Right renal pelvis (tissue), 4 donors: Measurements from ENCODE around the gene UTF1. TPM values are rescaled to one million over a fixed set of nuclear protein-coding genes. Genes with fewer than 3 reads are reported as not detected.

Experiments used
- DNase-seq, 4 donors: peaks; one replicate each; pipeline ENCODE4 v3.0.0-alpha.2; 2013; ENCODE audit warnings: low read depth in 4 of 4, low spot score in 3 of 4, missing footprints in 1 of 4
- polyA plus RNA-seq, 4 donors: library from polyadenylated mRNA; unstranded; fragments of 120-200 nt; gene quantifications; one replicate each; pipeline ENCODE4 v1.2.1, GENCODE V29; 2013; ENCODE audit not compliant: insufficient read length in 4 of 4

Gene UTF1
- polyA plus RNA-seq, 4 donors, result 0.26 TPM; not detected in 3

GRCh38 chr10:133242611-133243356, 12.8 kb downstream of the UTF1 start:
- DNase-seq, result no peak

GRCh38 chr10:133243593-133243992, 13.6 kb downstream of the UTF1 start:
- no peak for DNase-seq

GRCh38 chr10:133245439-133246235, 15.6 kb downstream of the UTF1 start:
- no peak for DNase-seq

GRCh38 chr10:133246236-133246626, 16.2 kb downstream of the UTF1 start:
- no peak for DNase-seq

- no peak for DNase-seq
These were observed 17.8 kb downstream of the UTF1 start for GRCh38 chr10:133247681-133248333.

- no peak for DNase-seq
These were observed 18.3 kb downstream of the UTF1 start for GRCh38 chr10:133248334-133248715.

GRCh38 chr10:133249094-133249780, 19.2 kb downstream of the UTF1 start:
- no peak for DNase-seq

GRCh38 chr10:133249975-133250754, 20.1 kb downstream of the UTF1 start:
- DNase-seq, result no peak

GRCh38 chr10:133251388-133252222, 21.6 kb downstream of the UTF1 start:
- DNase-seq, result no peak

GRCh38 chr10:133252223-133252552, 22.2 kb downstream of the UTF1 start:
- DNase-seq, result no peak

- DNase-seq, result no peak
These were observed 23.4 kb downstream of the UTF1 start for GRCh38 chr10:133253361-133253955.

- DNase-seq, result no peak
These were observed 24.6 kb downstream of the UTF1 start for GRCh38 chr10:133254421-133255120.

GRCh38 chr10:133255323-133255722, 25.3 kb downstream of the UTF1 start:
- DNase-seq, result no peak

- DNase-seq, result no peak
These were observed 27.6 kb downstream of the UTF1 start for GRCh38 chr10:133257489-133258065.

GRCh38 chr10:133258066-133258817, 28.2 kb downstream of the UTF1 start:
- no peak for DNase-seq

- DNase-seq, result no peak
These were observed 29.0 kb downstream of the UTF1 start for GRCh38 chr10:133258818-133259601.

- DNase-seq, result no peak
These were observed 29.6 kb downstream of the UTF1 start for GRCh38 chr10:133259602-133259989.
